Islet precursor cell (in vitro differentiated cells): ENCODE measurements around the gene DAB2.

ENCODE experiments used
- DNase-seq: peaks from one replicate; pipeline ENCODE4 v3.0.0-alpha.2; 2018

The DAB2 gene

GRCh38 chr5:39424736-39425637 is at the start of gene DAB2:
DAB2 (minus strand) TSS chr5:39424980; CDS start chr5:39394320, 30,660 bp downstream.
- peak; percentile 98 for DNase-seq

- DNase-seq: no peak
These were observed 48.5 kb upstream of the DAB2 start for GRCh38 chr5:39473156-39473775.

- DNase-seq: no peak
These were observed 47.2 kb upstream of the DAB2 start for GRCh38 chr5:39471836-39472508.

- no peak for DNase-seq
These were observed 46.0 kb upstream of the DAB2 start for GRCh38 chr5:39470811-39471210.

- DNase-seq: no peak
These were observed 45.1 kb upstream of the DAB2 start for GRCh38 chr5:39469777-39470415.

GRCh38 chr5:39469176-39469575 is 44.4 kb upstream of the DAB2 start:
- no peak for DNase-seq

GRCh38 chr5:39466846-39467245 is 42.1 kb upstream of the DAB2 start:
- no peak for DNase-seq

GRCh38 chr5:39465843-39466242 is 41.1 kb upstream of the DAB2 start:
- no peak for DNase-seq

GRCh38 chr5:39465097-39465496 is 40.3 kb upstream of the DAB2 start:
- DNase-seq: no peak

- no peak for DNase-seq
These were observed 39.3 kb upstream of the DAB2 start for GRCh38 chr5:39464088-39464487.

- no peak for DNase-seq
These were observed 37.4 kb upstream of the DAB2 start for GRCh38 chr5:39462211-39462610.

- DNase-seq: no peak
These were observed 36.4 kb upstream of the DAB2 start for GRCh38 chr5:39461007-39461682.

GRCh38 chr5:39459907-39460306 is 35.1 kb upstream of the DAB2 start:
- no peak for DNase-seq

GRCh38 chr5:39459071-39459470 is 34.3 kb upstream of the DAB2 start:
- DNase-seq: no peak

GRCh38 chr5:39455645-39456044 is 30.9 kb upstream of the DAB2 start:
- no peak for DNase-seq

GRCh38 chr5:39453606-39454005 is 28.8 kb upstream of the DAB2 start:
- DNase-seq: no peak

- DNase-seq: no peak
These were observed 28.1 kb upstream of the DAB2 start for GRCh38 chr5:39452846-39453245.

- no peak for DNase-seq
These were observed 26.6 kb upstream of the DAB2 start for GRCh38 chr5:39451276-39451941.

- DNase-seq: no peak
These were observed 25.7 kb upstream of the DAB2 start for GRCh38 chr5:39450487-39450886.

GRCh38 chr5:39449591-39449990 is 24.8 kb upstream of the DAB2 start:
- no peak for DNase-seq

- no peak for DNase-seq
These were observed 23.8 kb upstream of the DAB2 start for GRCh38 chr5:39448506-39449128.

GRCh38 chr5:39447968-39448367 is 23.2 kb upstream of the DAB2 start:
- no peak for DNase-seq
